H1 (cell line): Measurements from ENCODE around the gene FAM170B. TPM values are rescaled to one million over a fixed set of nuclear protein-coding genes. Genes with fewer than 3 reads are reported as not detected.

Source experiments
- CTCF ChIA-PET: fragments of 300-600 bp; sonication (Branson Sonifier 250); formaldehyde crosslinking; loops from one replicate; lab custom pipeline; 2021; ENCODE audit not compliant: partially characterized antibody; lab: Charles Lee
- POLR2A ChIA-PET: fragments of 300-600 bp; sonication (Branson Sonifier 250); formaldehyde crosslinking; loops from one replicate; lab custom pipeline; 2021; ENCODE audit warnings: inconsistent platforms; ENCODE audit not compliant: partially characterized antibody; lab: Charles Lee
- DNase-seq, 2 experiments: peaks; one replicate each; pipeline versions ENCODE4 v3.0.0 to v3.0.0-alpha.2; 2010 to 2022; ENCODE audit warnings: low spot score in 2 of 2, low read depth in 1 of 2, mixed read lengths in 1 of 2
- FAIRE-seq: peaks from 2 replicates; lab custom pipeline; 2011; peaks lifted over from hg19 to GRCh38; lab: Jason Lieb, UNC
- H2AFZ ChIP-seq: 2 replicates; pipeline ENCODE4 v1.8.1; 2012; ENCODE audit warnings: low read length, inconsistent platforms
- H2AK5ac ChIP-seq: 2 replicates; pipeline ENCODE4 v1.6.1; 2013; ENCODE audit warnings: low read depth, low read length
- H2BK120ac ChIP-seq: replicated peaks from 2 replicates; pipeline ENCODE3; 2013; ENCODE audit warnings: low read depth, low read length, inconsistent platforms
- H2BK12ac ChIP-seq: 2 replicates; pipeline ENCODE4 v1.6.1; 2013; ENCODE audit warnings: low read depth, low read length
- H2BK15ac ChIP-seq: 2 replicates; pipeline ENCODE4 v1.6.1; 2013; ENCODE audit warnings: low read length
- H2BK20ac ChIP-seq: 2 replicates; pipeline ENCODE4 v1.6.1; 2013; ENCODE audit warnings: low read length
- H2BK5ac ChIP-seq: 2 replicates; pipeline ENCODE4 v1.6.1; 2013; ENCODE audit warnings: low read depth, low read length
- H3K14ac ChIP-seq: 2 replicates; pipeline ENCODE4 v1.6.1; 2013; ENCODE audit warnings: inconsistent platforms; ENCODE audit not compliant: insufficient read length
- H3K18ac ChIP-seq: 2 replicates; pipeline ENCODE4 v1.6.1; 2013; ENCODE audit warnings: low read length; ENCODE audit errors: extremely low read depth
- H3K23ac ChIP-seq: 2 replicates; pipeline ENCODE4 v1.6.1; 2013; ENCODE audit warnings: inconsistent platforms; ENCODE audit not compliant: insufficient read length
- H3K23me2 ChIP-seq: 2 replicates; pipeline ENCODE4 v1.6.1; 2013; ENCODE audit warnings: low read depth, low read length
- H3K27ac ChIP-seq: 2 replicates; pipeline ENCODE4 v1.6.1; 2011; ENCODE audit warnings: low read depth, low read length, inconsistent platforms
- H3K27me3 ChIP-seq, 4 experiments: replicated peaks in 1 of 4; 1 replicate in 1 of 4; 2 replicates in 3 of 4; pipeline versions ENCODE4 v1.6.1 to v1.8.1; 2011 to 2013; ENCODE audit warnings: low read length in 3 of 4, mild to moderate bottlenecking in 3 of 4, inconsistent platforms in 2 of 4, mixed read lengths in 2 of 4, moderate library complexity in 1 of 4; ENCODE audit not compliant: control insufficient read depth in 3 of 4, insufficient read depth in 3 of 4; ENCODE audit errors: extremely low read depth in 1 of 4
- H3K36me3 ChIP-seq, 4 experiments: 2 replicates each; pipeline versions ENCODE4 v1.6.1 to v1.8.1; 2011 to 2013; ENCODE audit warnings: mild to moderate bottlenecking in 4 of 4, low read length in 3 of 4, moderate library complexity in 2 of 4, control low read depth in 1 of 4, inconsistent platforms in 1 of 4; ENCODE audit not compliant: insufficient read depth in 4 of 4, control insufficient read depth in 2 of 4
- H3K4ac ChIP-seq: replicated peaks from 2 replicates; pipeline ENCODE3; 2013; ENCODE audit warnings: low read length, low read depth, mixed read lengths, inconsistent platforms; ENCODE audit not compliant: insufficient read length
- H3K4me1 ChIP-seq, 4 experiments: replicated peaks in 1 of 4; 1 replicate in 1 of 4; 2 replicates in 3 of 4; pipeline versions ENCODE4 v1.6.1 to v1.8.1; 2011 to 2013; ENCODE audit warnings: low read length in 3 of 4, inconsistent platforms in 2 of 4, mixed read lengths in 1 of 4; ENCODE audit not compliant: insufficient read depth in 4 of 4, control insufficient read depth in 3 of 4
- H3K4me2 ChIP-seq, 2 experiments: 2 replicates each; pipeline versions ENCODE4 v1.6.1 to v1.8.1; 2011 to 2013; ENCODE audit warnings: low read depth in 2 of 2, low read length in 2 of 2, control low read depth in 1 of 2, inconsistent platforms in 1 of 2, mild to moderate bottlenecking in 1 of 2; ENCODE audit not compliant: insufficient read depth in 1 of 2
- H3K4me3 ChIP-seq, 4 experiments: fragments of 200-600, 300-600 bp in 1 of 4; sonication (generic), shearing (Covaris generic), sonication (Bioruptor Twin) in 1 of 4; 2 replicates each; pipeline versions ENCODE4 v1.5.1 to v1.8.1; 2011 to 2016; ENCODE audit warnings: low read length in 4 of 4, low read depth in 3 of 4, control low read depth in 2 of 4, inconsistent platforms in 2 of 4, mild to moderate bottlenecking in 2 of 4, mixed read lengths in 1 of 4, moderate library complexity in 1 of 4; ENCODE audit not compliant: insufficient read depth in 2 of 4; ENCODE audit errors: extremely low read depth in 1 of 4
- H3K56ac ChIP-seq: replicated peaks from 2 replicates; pipeline ENCODE3; 2013; ENCODE audit warnings: low read depth, mild to moderate bottlenecking, mixed read lengths, low read length, inconsistent platforms; ENCODE audit not compliant: insufficient read length
- H3K79me1 ChIP-seq: 2 replicates; pipeline ENCODE4 v1.6.1; 2013; ENCODE audit warnings: low read depth, low read length, control low read depth
- H3K79me2 ChIP-seq, 2 experiments: 2 replicates each; pipeline versions ENCODE4 v1.6.1 to v1.8.1; 2012 to 2013; ENCODE audit warnings: low read length in 2 of 2, mild to moderate bottlenecking in 2 of 2, inconsistent platforms in 1 of 2; ENCODE audit not compliant: insufficient read depth in 2 of 2, control insufficient read depth in 1 of 2
- H3K9ac ChIP-seq, 4 experiments: replicated peaks in 1 of 4; 1 replicate in 1 of 4; 2 replicates in 3 of 4; pipeline versions ENCODE4 v1.6.1 to v1.8.1; 2011 to 2013; ENCODE audit warnings: low read depth in 3 of 4, low read length in 3 of 4, control low read depth in 2 of 4, mild to moderate bottlenecking in 2 of 4, moderate library complexity in 2 of 4, inconsistent platforms in 1 of 4; ENCODE audit errors: extremely low read depth in 1 of 4
- H3K9me3 ChIP-seq, 2 experiments: 2 replicates each; pipeline versions ENCODE4 v1.6.1 to v1.8.1; 2012 to 2013; ENCODE audit warnings: mild to moderate bottlenecking in 2 of 2, moderate library complexity in 2 of 2, control low read depth in 1 of 2, inconsistent platforms in 1 of 2, low read depth in 1 of 2, low read length in 1 of 2, mixed read lengths in 1 of 2; ENCODE audit not compliant: insufficient read depth in 2 of 2
- H4K20me1 ChIP-seq, 2 experiments: replicated peaks in 1 of 2; 2 replicates each; pipeline versions ENCODE3 to v1.8.1; 2011 to 2013; ENCODE audit warnings: inconsistent platforms in 2 of 2, low read length in 2 of 2, mild to moderate bottlenecking in 1 of 2; ENCODE audit not compliant: insufficient read depth in 2 of 2, control insufficient read depth in 1 of 2
- H4K5ac ChIP-seq: 2 replicates; pipeline ENCODE4 v1.6.1; 2013; ENCODE audit warnings: low read length, low read depth, mixed read lengths, inconsistent platforms; ENCODE audit not compliant: insufficient read length
- H4K8ac ChIP-seq: 2 replicates; pipeline ENCODE4 v1.8.0; 2013; ENCODE audit warnings: mild to moderate bottlenecking, moderate library complexity, low read length, inconsistent platforms; ENCODE audit not compliant: insufficient read depth; ENCODE audit errors: extremely low read depth
- H4K91ac ChIP-seq: replicated peaks from 2 replicates; pipeline ENCODE3; 2013; ENCODE audit warnings: low read length, mixed read lengths, inconsistent platforms; ENCODE audit not compliant: insufficient read length
- BACH1 ChIP-seq: IDR thresholded peaks from 2 replicates; pipeline ENCODE4 v1.6.1; 2012; ENCODE audit warnings: low read length, improper control_type of control experiment
- RFX5 ChIP-seq: IDR thresholded peaks from 2 replicates; pipeline ENCODE4 v1.6.1; 2011; ENCODE audit warnings: low read depth, low read length, improper control_type of control experiment, borderline replicate concordance
- SP1 ChIP-seq: IDR thresholded peaks from 2 replicates; pipeline ENCODE4 v1.6.1; 2011; ENCODE audit warnings: low read depth, low read length
- SP2 ChIP-seq: IDR thresholded peaks from 2 replicates; pipeline ENCODE4 v1.6.1; 2012; ENCODE audit warnings: mild to moderate bottlenecking, low read length, inconsistent platforms
- TAF1 ChIP-seq: IDR thresholded peaks from 2 replicates; pipeline ENCODE4 v1.6.1; 2011; ENCODE audit warnings: mild to moderate bottlenecking, low read depth, low read length
- WGBS, 2 experiments: shearing (Covaris generic) in 1 of 2; methylation state at CpG; one replicate each; pipeline versions ENCODE4 v1.1.6 to v1.1.7; 2013 to 2015; ENCODE audit warnings: low lambda C conversion rate in 2 of 2, mixed read lengths in 2 of 2, inconsistent platforms in 1 of 2, low coverage in 1 of 2, missing lambda C conversion rate in 1 of 2; ENCODE audit not compliant: insufficient replicate concordance in 2 of 2, insufficient coverage in 1 of 2, insufficient read length in 1 of 2; ENCODE audit errors: extremely low coverage in 1 of 2, missing lambda C conversion rate in 1 of 2; 5-methylcytosine and 5-hydroxymethylcytosine counted together
- polyA plus RNA-seq, 7 experiments: library from polyadenylated mRNA; depleted of rRNA in 3 of 7; stranded (reverse) in 5 of 7; unstranded in 2 of 7; fragments of >200 nt in 5 of 7; fragments of 200-250 nt in 2 of 7; gene quantifications; 1 replicate in 5 of 7; 2 replicates in 1 of 7; 4 replicates in 1 of 7; pipeline versions ENCODE4 v1.2.1 to v1.2.3, GENCODE V29; 2011 to 2013; ENCODE audit warnings: missing spikeins in 2 of 7, mixed read lengths in 2 of 7
- total RNA-seq: library from RNA; stranded (reverse); fragmentation: NEBNext Ultra II Directional; extraction: Animal tissue kit (Norgen Biotek cat#: 25700); gene quantifications from 2 replicates; pipeline ENCODE4 v1.2.1, GENCODE V29; 2021

Gene FAM170B
- total and polyA plus RNA-seq, 2 of the 8 experiments (the other 6 are each of a cell fraction or from before 2014, with no cell fraction given): not detected

GRCh38 chr10:49117376-49118070 is 16.3 kb downstream of the FAM170B start:
- H3K4ac ChIP-seq: no peak overlapping the region
- H3K23ac ChIP-seq: no peak overlapping the region
- H2BK5ac ChIP-seq: no peak overlapping the region
- DNase-seq (peak in 1 of 2 experiments; percentile 4), FAIRE-seq (no peak)
- no peak overlapping the region for H4K91ac ChIP-seq
- CTCF ChIA-PET: interaction anchor here (0.6 to 1.4 kb wide), 4 partner anchors 9 to 47 kb away, joined by 3 to 4 read pairs (median 3); no protein-coding TSS in a partner anchor
- no peaks in the 10 kb centered on the region for H3K79me2 ChIP-seq
- H3K4me1 ChIP-seq: no peaks in the 10 kb centered on the region
- no peak overlapping the region for H3K4me2 ChIP-seq
- POLR2A ChIA-PET: no interaction called here
- H2AFZ ChIP-seq: no peak overlapping the region
- H3K79me1 ChIP-seq: no peaks in the 10 kb centered on the region
- H3K14ac ChIP-seq: no peak overlapping the region
- no peak overlapping the region for H3K18ac ChIP-seq
- no peak overlapping the region for H2AK5ac ChIP-seq
- H3K23me2 ChIP-seq: peaks cover 3% of the 10 kb centered on the region; the same call in 1 of the 2 replicates
- H3K27ac ChIP-seq: no peak overlapping the region
- 92% methylated on average over 4 of the region's 4 CpGs; no CpG with 5 or more reads in 1 of the 2 experiments for WGBS, 2 experiments
- no peak overlapping the region for H2BK12ac ChIP-seq
- H4K20me1 ChIP-seq: no peaks in the 10 kb centered on the region
- no peaks in the 10 kb centered on the region for H3K36me3 ChIP-seq
- H3K27me3 ChIP-seq: peaks cover 0 to 13% (median 6%) of the 10 kb centered on the region in 4 experiments; a peak in 5 of 7 replicates
- no peak overlapping the region for H2BK20ac ChIP-seq
- H2BK15ac ChIP-seq: no peak overlapping the region
- no peak overlapping the region for H3K4me3 ChIP-seq
- H4K5ac ChIP-seq: no peak overlapping the region
- no peak for TF ChIP-seq SP1
- TF ChIP-seq BACH1: no peak
- no peak for TF ChIP-seq RFX5
- no peak for TF ChIP-seq SP2
- TF ChIP-seq TAF1: no peak
- H3K9me3 ChIP-seq: no peaks in the 10 kb centered on the region
- no peak overlapping the region for H2BK120ac ChIP-seq
- H3K56ac ChIP-seq: no peak overlapping the region
- no peak overlapping the region for H4K8ac ChIP-seq
- no peak overlapping the region for H3K9ac ChIP-seq
